K562 (cell line): Measurements from ENCODE around the gene RAB3GAP1. TPM values are rescaled to one million over a fixed set of nuclear protein-coding genes. Genes with fewer than 3 reads are reported as not detected.

ENCODE experiments used
- ATAC-seq: fragments of 200-7000 bp; cut with Tn5 transposase; 3 replicates; pipeline ENCODE4 v1.9.1; 2020; ENCODE audit warnings: moderate library complexity
- BruUV-seq: library from RNA; stranded (reverse); fragments of 400-500 nt; replicated peaks from 2 replicates; lab custom pipeline; 2021; lab: Mats Ljungman, UMichigan
- CTCF ChIA-PET: fragments of 300-600 bp; formaldehyde crosslinking; extraction: SDS; loops from one replicate; lab custom pipeline; 2021; ENCODE audit warnings: low intra/inter-chr PET ratio; lab: Yijun Ruan, JAX
- POLR2A ChIA-PET: fragments of 300-600, 350-650 bp; sonication (Branson Sonifier 250); formaldehyde crosslinking; extraction: SDS; loops from one replicate; lab custom pipeline; 2021; ENCODE audit warnings: antibody characterized with exemption, inconsistent platforms; lab: Yijun Ruan, JAX
- DNase-seq, 4 experiments: peaks; one replicate each; pipeline versions ENCODE4 v3.0.0 to v3.0.0-alpha.2; 2011 to 2018; ENCODE audit warnings: low spot score in 3 of 4, mixed read lengths in 3 of 4; ENCODE audit errors: extremely low read depth in 1 of 4
- FAIRE-seq: peaks from 2 replicates; lab custom pipeline; 2011; peaks lifted over from hg19 to GRCh38; lab: Jason Lieb, UNC
- H2AFZ ChIP-seq: 2 replicates; pipeline ENCODE4 v1.6.0; 2011; ENCODE audit warnings: low read depth, low read length, control low read depth, inconsistent platforms
- H3K27ac ChIP-seq: fragments of 200-600 bp; 3 replicates; pipeline ENCODE4 v1.8.0; 2011; ENCODE audit warnings: low read depth, mild to moderate bottlenecking, control low read depth, inconsistent platforms, low read length, moderate library complexity, mixed read lengths; ENCODE audit errors: extremely low read depth
- H3K27me3 ChIP-seq, 2 experiments: fragments of 300-600 bp in 1 of 2; 2 replicates in 1 of 2; 3 replicates in 1 of 2; pipeline versions ENCODE4 v1.6.0 to v1.8.0; 2011; ENCODE audit warnings: inconsistent platforms in 2 of 2, low read length in 2 of 2, mild to moderate bottlenecking in 1 of 2, mixed read lengths in 1 of 2, moderate library complexity in 1 of 2; ENCODE audit not compliant: control insufficient read depth in 2 of 2, insufficient read depth in 2 of 2
- H3K36me3 ChIP-seq: fragments of 300-600 bp; 3 replicates; pipeline ENCODE4 v1.8.0; 2011; ENCODE audit warnings: mild to moderate bottlenecking, low read length, inconsistent platforms; ENCODE audit not compliant: control insufficient read depth, insufficient read depth
- H3K4me1 ChIP-seq, 2 experiments: fragments of 200-600 bp in 1 of 2; replicated peaks in 1 of 2; 2 replicates in 1 of 2; 3 replicates in 1 of 2; pipeline versions ENCODE4 v1.5.1 to v1.8.0; 2011; ENCODE audit warnings: inconsistent platforms in 2 of 2, low read length in 2 of 2, mild to moderate bottlenecking in 1 of 2, mixed read lengths in 1 of 2, moderate library complexity in 1 of 2; ENCODE audit not compliant: control insufficient read depth in 2 of 2, insufficient read depth in 2 of 2
- H3K4me2 ChIP-seq: 2 replicates; pipeline ENCODE4 v1.6.1; 2011; ENCODE audit warnings: low read length, control low read depth, inconsistent platforms, mixed read lengths; ENCODE audit not compliant: insufficient read depth
- H3K4me3 ChIP-seq: fragments of 200-600 bp; sonication (generic), shearing (Covaris generic); 2 replicates; pipeline ENCODE4 v1.5.1; 2016; ENCODE audit warnings: control low read depth, inconsistent platforms
- H3K79me2 ChIP-seq: fragments of 200-600 bp; 3 replicates; pipeline ENCODE4 v1.8.0; 2011; ENCODE audit warnings: low read length, inconsistent platforms; ENCODE audit not compliant: control insufficient read depth, insufficient read depth
- H3K9ac ChIP-seq, 2 experiments: 2 replicates each; pipeline versions ENCODE4 v1.6.0 to v1.6.1; 2011; ENCODE audit warnings: low read depth in 2 of 2, low read length in 2 of 2, control low read depth in 1 of 2, inconsistent platforms in 1 of 2, mild to moderate bottlenecking in 1 of 2, mixed read lengths in 1 of 2; ENCODE audit not compliant: insufficient read depth in 1 of 2
- H3K9me1 ChIP-seq: one replicate; pipeline ENCODE4 v1.6.0; 2011; ENCODE audit warnings: inconsistent platforms, mild to moderate bottlenecking, low read length, moderate library complexity; ENCODE audit not compliant: control insufficient read depth, insufficient read depth
- H3K9me3 ChIP-seq: replicated peaks from 2 replicates; pipeline ENCODE4 v1.5.1; 2011; ENCODE audit warnings: low read depth, low read length, inconsistent platforms; ENCODE audit not compliant: control insufficient read depth, insufficient read depth
- H4K20me1 ChIP-seq: replicated peaks from 2 replicates; pipeline ENCODE4 v1.6.1; 2011; ENCODE audit warnings: low read length, inconsistent platforms, mixed read lengths; ENCODE audit not compliant: control insufficient read depth, insufficient read depth
- NRF1 ChIP-seq, 2 experiments: fragments of 450-650 bp; IDR thresholded peaks in 1 of 2; conservative IDR thresholded peaks in 1 of 2; 2 replicates each; pipeline ENCODE4 v1.6.1; 2014; ENCODE audit warnings: mild to moderate bottlenecking in 2 of 2
- SRSF3 ChIP-seq: fragments of 200-400 bp; formaldehyde crosslinking; IDR thresholded peaks from 2 replicates; pipeline ENCODE4 v1.6.1; 2016; ENCODE audit warnings: mild to moderate bottlenecking, low read length, moderate library complexity; ENCODE audit not compliant: insufficient read depth
- WGBS: fragments of 100-300 bp; shearing (Covaris generic); methylation state at CpG from one replicate; pipeline ENCODE4 v1.1.6; 2016; ENCODE audit warnings: low coverage, mixed read lengths; ENCODE audit not compliant: insufficient coverage; ENCODE audit errors: missing lambda C conversion rate; 5-methylcytosine and 5-hydroxymethylcytosine counted together
- in situ Hi-C: fragments of 300-500 bp; cut with MboI; formaldehyde crosslinking; loops from 4 replicates; pipeline ENCODE4 v1.15.0; 2018; ENCODE audit warnings: inconsistent platforms, mixed read lengths
- intact Hi-C: fragments of 100-400 bp; cut with micrococcal nuclease; formaldehyde crosslinking; loops from 2 replicates; pipeline ENCODE4 v1.14.2; 2022
- polyA plus RNA-seq, 8 experiments: library from polyadenylated mRNA; depleted of rRNA in 4 of 8; stranded (reverse) in 5 of 8; unstranded in 3 of 8; fragments of >200 nt; fragmentation: Nextera tagmentation in 2 of 8; fragmentation: Illumina TruSeq in 1 of 8; extraction: Ambion mirVana in 2 of 8; extraction: Trizol in 1 of 8; gene quantifications; 2 replicates each; pipeline versions ENCODE4 v1.2.1 to v1.2.3, GENCODE V29; 2011 to 2014; ENCODE audit warnings: inconsistent platforms in 1 of 8, missing spikeins in 1 of 8
- total RNA-seq, 7 experiments: library from RNA; depleted of rRNA in 6 of 7; stranded (reverse); fragments of >200 nt in 6 of 7; fragmentation: Illumina TruSeq in 2 of 7; extraction: Trizol in 2 of 7; gene quantifications; 2 replicates each; pipeline versions ENCODE4 v1.2.1 to v1.2.3, GENCODE V29; 2011 to 2021; ENCODE audit warnings: low replicate concordance in 1 of 7
- TF ChIP-seq, protein P1 (sequence below): sonication (generic); formaldehyde crosslinking; IDR thresholded peaks from 2 replicates; pipeline ENCODE4 v1.9.0; 2022; ENCODE audit warnings: mild to moderate bottlenecking, missing genetic modification reagents
- TF ChIP-seq, protein P2 (sequence below): fragments of 250-450 bp; sonication (Bioruptor Pico); IDR thresholded peaks from 2 replicates; pipeline ENCODE4 v1.4.0; 2020
- TF ChIP-seq, protein P3 (sequence below): sonication (generic); formaldehyde crosslinking; IDR thresholded peaks from 2 replicates; pipeline ENCODE4 v1.8.1; 2022; ENCODE audit warnings: missing genetic modification reagents
- TF ChIP-seq, protein P4 (sequence below): sonication (generic); formaldehyde crosslinking; IDR thresholded peaks from 2 replicates; pipeline ENCODE4 v1.8.1; 2022; ENCODE audit warnings: missing genetic modification reagents

RAB3GAP1 gene
- total and polyA plus RNA-seq, 9 of the 15 experiments (the other 6 are each of a cell fraction or from before 2014, with no cell fraction given) = 15.5 to 48.6 (median 33.0) TPM

DNA sequence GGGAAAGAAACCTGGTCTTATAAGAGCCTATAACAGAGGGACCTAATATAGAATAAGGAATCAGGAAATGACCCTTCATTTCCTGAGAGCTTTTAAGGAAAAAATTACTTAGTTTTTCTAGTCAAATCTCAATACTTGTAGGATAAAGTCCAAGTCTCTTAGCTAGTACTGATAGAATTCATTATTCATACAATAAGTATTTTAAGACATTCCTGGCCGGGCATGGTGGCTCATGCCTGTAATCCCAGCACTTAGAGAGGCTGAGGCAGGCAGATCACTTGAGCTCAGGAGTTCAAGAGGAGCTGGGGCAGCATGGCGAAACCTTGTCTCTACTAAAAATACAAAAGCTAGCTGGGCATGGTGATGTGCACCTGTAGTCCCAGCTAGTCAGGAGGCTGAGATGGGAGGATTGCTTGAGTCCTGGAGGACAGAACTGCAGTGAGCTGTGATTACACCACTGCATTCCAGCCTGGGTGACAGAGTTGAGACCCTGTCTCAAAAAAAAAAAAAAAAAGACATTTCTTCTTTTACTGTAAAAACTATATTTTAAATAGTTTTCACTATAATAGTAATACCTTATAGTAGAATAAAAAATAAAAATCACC, 3.2 kb downstream of the RAB3GAP1 start:
- H3K4me2 ChIP-seq = no peak overlapping the region
- CTCF ChIA-PET = no interaction called here
- FAIRE-seq (no peak), ATAC-seq (no peak), DNase-seq (no peak)
- intact Hi-C loops = no loop called here
- TF ChIP-seq, protein P1, sequence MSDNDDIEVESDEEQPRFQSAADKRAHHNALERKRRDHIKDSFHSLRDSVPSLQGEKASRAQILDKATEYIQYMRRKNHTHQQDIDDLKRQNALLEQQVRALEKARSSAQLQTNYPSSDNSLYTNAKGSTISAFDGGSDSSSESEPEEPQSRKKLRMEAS (CRISPR knock-in tag) = no peak
- TF ChIP-seq, protein P2, sequence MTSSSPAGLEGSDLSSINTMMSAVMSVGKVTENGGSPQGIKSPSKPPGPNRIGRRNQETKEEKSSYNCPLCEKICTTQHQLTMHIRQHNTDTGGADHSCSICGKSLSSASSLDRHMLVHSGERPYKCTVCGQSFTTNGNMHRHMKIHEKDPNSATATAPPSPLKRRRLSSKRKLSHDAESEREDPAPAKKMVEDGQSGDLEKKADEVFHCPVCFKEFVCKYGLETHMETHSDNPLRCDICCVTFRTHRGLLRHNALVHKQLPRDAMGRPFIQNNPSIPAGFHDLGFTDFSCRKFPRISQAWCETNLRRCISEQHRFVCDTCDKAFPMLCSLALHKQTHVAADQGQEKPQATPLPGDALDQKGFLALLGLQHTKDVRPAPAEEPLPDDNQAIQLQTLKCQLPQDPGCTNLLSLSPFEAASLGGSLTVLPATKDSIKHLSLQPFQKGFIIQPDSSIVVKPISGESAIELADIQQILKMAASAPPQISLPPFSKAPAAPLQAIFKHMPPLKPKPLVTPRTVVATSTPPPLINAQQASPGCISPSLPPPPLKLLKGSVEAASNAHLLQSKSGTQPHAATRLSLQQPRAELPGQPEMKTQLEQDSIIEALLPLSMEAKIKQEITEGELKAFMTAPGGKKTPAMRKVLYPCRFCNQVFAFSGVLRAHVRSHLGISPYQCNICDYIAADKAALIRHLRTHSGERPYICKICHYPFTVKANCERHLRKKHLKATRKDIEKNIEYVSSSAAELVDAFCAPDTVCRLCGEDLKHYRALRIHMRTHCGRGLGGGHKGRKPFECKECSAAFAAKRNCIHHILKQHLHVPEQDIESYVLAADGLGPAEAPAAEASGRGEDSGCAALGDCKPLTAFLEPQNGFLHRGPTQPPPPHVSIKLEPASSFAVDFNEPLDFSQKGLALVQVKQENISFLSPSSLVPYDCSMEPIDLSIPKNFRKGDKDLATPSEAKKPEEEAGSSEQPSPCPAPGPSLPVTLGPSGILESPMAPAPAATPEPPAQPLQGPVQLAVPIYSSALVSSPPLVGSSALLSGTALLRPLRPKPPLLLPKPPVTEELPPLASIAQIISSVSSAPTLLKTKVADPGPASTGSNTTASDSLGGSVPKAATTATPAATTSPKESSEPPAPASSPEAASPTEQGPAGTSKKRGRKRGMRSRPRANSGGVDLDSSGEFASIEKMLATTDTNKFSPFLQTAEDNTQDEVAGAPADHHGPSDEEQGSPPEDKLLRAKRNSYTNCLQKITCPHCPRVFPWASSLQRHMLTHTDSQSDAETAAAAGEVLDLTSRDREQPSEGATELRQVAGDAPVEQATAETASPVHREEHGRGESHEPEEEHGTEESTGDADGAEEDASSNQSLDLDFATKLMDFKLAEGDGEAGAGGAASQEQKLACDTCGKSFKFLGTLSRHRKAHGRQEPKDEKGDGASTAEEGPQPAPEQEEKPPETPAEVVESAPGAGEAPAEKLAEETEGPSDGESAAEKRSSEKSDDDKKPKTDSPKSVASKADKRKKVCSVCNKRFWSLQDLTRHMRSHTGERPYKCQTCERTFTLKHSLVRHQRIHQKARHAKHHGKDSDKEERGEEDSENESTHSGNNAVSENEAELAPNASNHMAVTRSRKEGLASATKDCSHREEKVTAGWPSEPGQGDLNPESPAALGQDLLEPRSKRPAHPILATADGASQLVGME (CRISPR knock-in tag) = no peak
- TF ChIP-seq, protein P3, sequence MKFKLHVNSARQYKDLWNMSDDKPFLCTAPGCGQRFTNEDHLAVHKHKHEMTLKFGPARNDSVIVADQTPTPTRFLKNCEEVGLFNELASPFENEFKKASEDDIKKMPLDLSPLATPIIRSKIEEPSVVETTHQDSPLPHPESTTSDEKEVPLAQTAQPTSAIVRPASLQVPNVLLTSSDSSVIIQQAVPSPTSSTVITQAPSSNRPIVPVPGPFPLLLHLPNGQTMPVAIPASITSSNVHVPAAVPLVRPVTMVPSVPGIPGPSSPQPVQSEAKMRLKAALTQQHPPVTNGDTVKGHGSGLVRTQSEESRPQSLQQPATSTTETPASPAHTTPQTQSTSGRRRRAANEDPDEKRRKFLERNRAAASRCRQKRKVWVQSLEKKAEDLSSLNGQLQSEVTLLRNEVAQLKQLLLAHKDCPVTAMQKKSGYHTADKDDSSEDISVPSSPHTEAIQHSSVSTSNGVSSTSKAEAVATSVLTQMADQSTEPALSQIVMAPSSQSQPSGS (CRISPR knock-in tag) = no peak
- TF ChIP-seq SRSF3 = no peak
- TF ChIP-seq, protein P4, sequence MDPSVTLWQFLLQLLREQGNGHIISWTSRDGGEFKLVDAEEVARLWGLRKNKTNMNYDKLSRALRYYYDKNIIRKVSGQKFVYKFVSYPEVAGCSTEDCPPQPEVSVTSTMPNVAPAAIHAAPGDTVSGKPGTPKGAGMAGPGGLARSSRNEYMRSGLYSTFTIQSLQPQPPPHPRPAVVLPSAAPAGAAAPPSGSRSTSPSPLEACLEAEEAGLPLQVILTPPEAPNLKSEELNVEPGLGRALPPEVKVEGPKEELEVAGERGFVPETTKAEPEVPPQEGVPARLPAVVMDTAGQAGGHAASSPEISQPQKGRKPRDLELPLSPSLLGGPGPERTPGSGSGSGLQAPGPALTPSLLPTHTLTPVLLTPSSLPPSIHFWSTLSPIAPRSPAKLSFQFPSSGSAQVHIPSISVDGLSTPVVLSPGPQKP (CRISPR knock-in tag) = no peak
- TF ChIP-seq NRF1 (conservative IDR thresholded peaks at IDR 0.05 in 1 of 2, IDR thresholded peaks at IDR 0.05 in 1 of 2) = no peak
- no peak overlapping the region for H3K4me3 ChIP-seq
- H3K9me3 ChIP-seq = no peaks in the 10 kb centered on the region
- no peak overlapping the region for H3K27ac ChIP-seq
- peaks cover 33% of the 10 kb centered on the region; the same call in 2 of the 3 replicates for H3K36me3 ChIP-seq
- no peaks in the 10 kb centered on the region; the same call in 1 of the 2 replicates for H4K20me1 ChIP-seq
- no peak overlapping the region for H2AFZ ChIP-seq
- in situ Hi-C loops = no loop called here
- no peaks in the 10 kb centered on the region for H3K9me1 ChIP-seq
- WGBS = 89% methylated on average over 2 of the region's 2 CpGs
- BruUV-seq = no TSS peak
- POLR2A ChIA-PET = interaction anchor here (1.2 kb wide), 2 partner anchors 8 to 11 kb away, joined by 3 to 5 read pairs; no protein-coding TSS in a partner anchor
- H3K27me3 ChIP-seq = no peaks in the 10 kb centered on the region
- H3K9ac ChIP-seq = no peak overlapping the region
- peaks cover 12 to 16% of the 10 kb centered on the region in 2 experiments; a peak in 4 of 5 replicates for H3K4me1 ChIP-seq
- peaks cover 68% of the 10 kb centered on the region for H3K79me2 ChIP-seq
